MM.1S (cell line): Measurements from ENCODE around the gene HLA-E.

Experiments used
- EZH2 ChIP-seq: fragments of 300-600 bp; sonication (generic); optimal IDR thresholded peaks from 2 replicates; pipeline ENCODE3; 2017; ENCODE audit warnings: low read depth, mild to moderate bottlenecking, antibody characterized with exemption, low read length, mixed read lengths
- TF ChIP-seq, protein P1 (sequence below): fragments of 300-600 bp; sonication (generic); IDR thresholded peaks from 2 replicates; pipeline ENCODE4 v1.5.1; 2016; ENCODE audit warnings: antibody characterized with exemption, low read length, mixed read lengths

GRCh38 chr6:30537931-30538330 is 48.6 kb downstream of the HLA-E start:
- TF ChIP-seq, protein P1, sequence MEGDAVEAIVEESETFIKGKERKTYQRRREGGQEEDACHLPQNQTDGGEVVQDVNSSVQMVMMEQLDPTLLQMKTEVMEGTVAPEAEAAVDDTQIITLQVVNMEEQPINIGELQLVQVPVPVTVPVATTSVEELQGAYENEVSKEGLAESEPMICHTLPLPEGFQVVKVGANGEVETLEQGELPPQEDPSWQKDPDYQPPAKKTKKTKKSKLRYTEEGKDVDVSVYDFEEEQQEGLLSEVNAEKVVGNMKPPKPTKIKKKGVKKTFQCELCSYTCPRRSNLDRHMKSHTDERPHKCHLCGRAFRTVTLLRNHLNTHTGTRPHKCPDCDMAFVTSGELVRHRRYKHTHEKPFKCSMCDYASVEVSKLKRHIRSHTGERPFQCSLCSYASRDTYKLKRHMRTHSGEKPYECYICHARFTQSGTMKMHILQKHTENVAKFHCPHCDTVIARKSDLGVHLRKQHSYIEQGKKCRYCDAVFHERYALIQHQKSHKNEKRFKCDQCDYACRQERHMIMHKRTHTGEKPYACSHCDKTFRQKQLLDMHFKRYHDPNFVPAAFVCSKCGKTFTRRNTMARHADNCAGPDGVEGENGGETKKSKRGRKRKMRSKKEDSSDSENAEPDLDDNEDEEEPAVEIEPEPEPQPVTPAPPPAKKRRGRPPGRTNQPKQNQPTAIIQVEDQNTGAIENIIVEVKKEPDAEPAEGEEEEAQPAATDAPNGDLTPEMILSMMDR = no peak
- TF ChIP-seq EZH2 = no peak
